ENCODE data around the gene MDP1. TPM values are rescaled to one million over a fixed set of nuclear protein-coding genes. Genes with fewer than 3 reads are reported as not detected.

MDP1 gene
- total RNA-seq, 1 experiment from 2014 or later: 18.8 TPM

GRCh38 chr14:24233538-24233866 lies 17.6 kb upstream of the MDP1 start:
- Histone ChIP-seq H3K18ac (ENCODE audit: insufficient read length, low read depth, low read length) (no peak overlapping the region), H3K4ac (ENCODE audit: low read depth, low read length) (no peak overlapping the region), H4K8ac (replicated peaks; ENCODE audit: insufficient read length, low read depth, low read length) (no peak overlapping the region), H3K27me3 (ENCODE audit: insufficient read depth, low read length) (no peaks in the 10 kb centered on the region), H3K4me2 (ENCODE audit: insufficient read depth, insufficient read length, low read length) (peak overlapping the region; percentile 99), H3K23me2 (ENCODE audit: insufficient read length, low read depth, low read length, poor library complexity, severe bottlenecking) (peaks cover 15% of the 10 kb centered on the region), H3K79me2 (ENCODE audit: insufficient read depth, low read length) (peaks cover 3% of the 10 kb centered on the region; the same call in 1 of the 2 replicates), H4K20me1 (ENCODE audit: control insufficient read depth, insufficient read depth, insufficient read length) (no peaks in the 10 kb centered on the region), H2BK15ac (ENCODE audit: low read depth, low read length) (no peak overlapping the region), H3K4me1 (ENCODE audit: insufficient read depth, low read length) (0 out of 2 replicates have a peak, but pooled peaks cover 6% of the 10 kb centered on the region), H3K9ac (ENCODE audit: extremely low read depth, insufficient read length, low read length) (peak overlapping the region; percentile 89), H3K9me3 (ENCODE audit: control insufficient read depth, low read depth, low read length) (no peaks in the 10 kb centered on the region), H2BK12ac (ENCODE audit: insufficient read length, low read depth, low read length) (no peak overlapping the region), H3K23ac (ENCODE audit: insufficient read length, low read depth, low read length) (no peak overlapping the region), H2BK5ac (ENCODE audit: insufficient read length, low read length) (no peak overlapping the region), H2AK5ac (ENCODE audit: insufficient read length, low read length) (no peak overlapping the region), H3K14ac (ENCODE audit: insufficient read depth, low read length) (no peak overlapping the region), H4K91ac (ENCODE audit: insufficient read length, low read depth, low read length) (no peak overlapping the region), H3T11ph (ENCODE audit: low read length) (no peak overlapping the region), H2BK20ac (ENCODE audit: low read depth, low read length, poor library complexity, severe bottlenecking) (no peak overlapping the region), H2BK120ac (ENCODE audit: low read depth, low read length, poor library complexity, severe bottlenecking) (no peak overlapping the region), H3K56ac (ENCODE audit: insufficient read length, low read depth, low read length) (no peak overlapping the region), H4K5ac (ENCODE audit: insufficient read length, low read depth, low read length) (no peak overlapping the region), H3K27ac (ENCODE audit: insufficient read length, low read depth, low read length) (no peak overlapping the region), H2AFZ (ENCODE audit: low read length) (no peak overlapping the region), H3K79me1 (ENCODE audit: insufficient read depth, low read depth, low read length, poor library complexity, severe bottlenecking) (peaks cover 8% of the 10 kb centered on the region)
- Mint-ChIP-seq H3K9me3 (no peaks in the 10 kb centered on the region), H3K4me3 (peak overlapping the region; percentile 98 to 99), H3K36me3 (ENCODE audit: insufficient read depth in 1 of 3, low read depth in 3 of 3) (peaks cover 26 to 48% (median 45%) of the 10 kb centered on the region in 3 experiments; a peak in 6 of 7 replicates), H3K27ac (peak overlapping the region in 1 of 3 experiments; percentile 99; a peak in 1 of 7 replicates), H3K27me3 (ENCODE audit: low read depth) (no peaks in the 10 kb centered on the region), H3K4me1 (peaks cover 8 to 22% of the 10 kb centered on the region in 2 experiments)
- no peak for TF ChIP-seq CTCF (conservative IDR thresholded peaks at IDR 0.05)
- no CpG with 5 or more reads among the region's 2 CpGs for WGBS (ENCODE audit: extremely low coverage, insufficient read length, low lambda C conversion rate)
- no peak for DNase-seq
